ENCODE results near the gene AUTS2.

The AUTS2 gene

GRCh38 chr7:70132852-70133690 lies 534.8 kb downstream of the AUTS2 start:
- DNase-seq (ENCODE audit: low read depth in 2 of 2) = no peak

GRCh38 chr7:70134029-70134770 lies 535.9 kb downstream of the AUTS2 start:
- no peak for DNase-seq (ENCODE audit: low read depth in 2 of 2)

GRCh38 chr7:70135656-70136055 lies 537.4 kb downstream of the AUTS2 start:
- DNase-seq (ENCODE audit: low read depth in 2 of 2) = no peak

GRCh38 chr7:70137126-70137525 lies 538.9 kb downstream of the AUTS2 start:
- no peak for DNase-seq (ENCODE audit: low read depth in 2 of 2)

GRCh38 chr7:70142247-70142932 lies 544.1 kb downstream of the AUTS2 start:
- DNase-seq (ENCODE audit: low read depth in 2 of 2) = no peak

- DNase-seq (ENCODE audit: low read depth in 2 of 2) = no peak
Observed at GRCh38 chr7:70143075-70144044, 545.1 kb downstream of the AUTS2 start.

GRCh38 chr7:70148997-70149396 lies 550.7 kb downstream of the AUTS2 start:
- no peak for DNase-seq (ENCODE audit: low read depth in 2 of 2)

GRCh38 chr7:70152313-70152712 lies 554.0 kb downstream of the AUTS2 start:
- DNase-seq (ENCODE audit: low read depth in 2 of 2) = no peak

GRCh38 chr7:70153933-70154332 lies 555.7 kb downstream of the AUTS2 start:
- DNase-seq (ENCODE audit: low read depth in 2 of 2) = no peak

- no peak for DNase-seq (ENCODE audit: low read depth in 2 of 2)
Observed at GRCh38 chr7:70154521-70155180, 556.4 kb downstream of the AUTS2 start.

GRCh38 chr7:70156057-70156456 lies 557.8 kb downstream of the AUTS2 start:
- no peak for DNase-seq (ENCODE audit: low read depth in 2 of 2)

- DNase-seq (ENCODE audit: low read depth in 2 of 2) = no peak
Observed at GRCh38 chr7:70159121-70159520, 560.8 kb downstream of the AUTS2 start.

GRCh38 chr7:70165477-70166170 lies 567.3 kb downstream of the AUTS2 start:
- DNase-seq (ENCODE audit: low read depth in 2 of 2) = no peak

- no peak for DNase-seq (ENCODE audit: low read depth in 2 of 2)
Observed at GRCh38 chr7:70171369-70171920, 573.2 kb downstream of the AUTS2 start.

GRCh38 chr7:70177166-70177565 lies 578.9 kb downstream of the AUTS2 start:
- no peak for DNase-seq (ENCODE audit: low read depth in 2 of 2)

- no peak for DNase-seq (ENCODE audit: low read depth in 2 of 2)
Observed at GRCh38 chr7:70178211-70178610, 579.9 kb downstream of the AUTS2 start.

GRCh38 chr7:70178787-70179186 lies 580.5 kb downstream of the AUTS2 start:
- no peak for DNase-seq (ENCODE audit: low read depth in 2 of 2)

GRCh38 chr7:70182521-70182920 lies 584.2 kb downstream of the AUTS2 start:
- no peak for DNase-seq (ENCODE audit: low read depth in 2 of 2)

GRCh38 chr7:70183278-70183677 lies 585.0 kb downstream of the AUTS2 start:
- no peak for DNase-seq (ENCODE audit: low read depth in 2 of 2)
